GM23248 (cell line): ENCODE results near the gene MEGF11.

ENCODE experiments used
- EZH2 ChIP-seq: fragments of 200-600 bp; sonication (generic); IDR thresholded peaks from 2 replicates; pipeline ENCODE4 v1.6.1; 2018; ENCODE audit warnings: antibody characterized with exemption, mild to moderate bottlenecking; ENCODE audit not compliant: insufficient read depth, poor library complexity, severe bottlenecking
- EZH2phosphoT487 ChIP-seq: fragments of 200-600 bp; sonication (generic); IDR thresholded peaks from 2 replicates; pipeline ENCODE4 v1.6.1; 2018; ENCODE audit warnings: antibody characterized with exemption, moderate library complexity, mild to moderate bottlenecking, low read depth; ENCODE audit not compliant: insufficient read depth

DNA sequence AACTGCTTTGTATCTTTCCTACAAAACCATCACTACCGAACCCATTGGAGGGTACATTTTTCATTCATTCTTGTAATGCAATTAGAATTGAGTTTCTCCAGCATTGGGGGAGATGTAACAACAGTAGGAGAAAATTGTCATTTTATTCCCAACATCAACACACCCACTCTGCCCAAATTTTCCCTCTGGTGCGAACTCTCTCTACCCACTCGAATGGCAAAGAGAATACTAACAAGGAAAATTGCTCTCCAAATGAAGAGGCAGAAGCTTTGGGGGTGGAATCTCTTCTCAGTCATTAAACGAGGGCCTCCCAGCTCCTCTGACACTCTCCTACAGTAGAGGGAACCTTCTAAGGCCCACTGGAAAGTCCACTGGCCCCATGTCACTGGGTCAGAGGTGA is 135.7 kb downstream of the MEGF11 start:
- TF ChIP-seq EZH2 (no peak), EZH2phosphoT487 (no peak)
